Cerebellar nuclear complex (tissue), 1 donor: Measurements from ENCODE around the gene PSTPIP2.
"Not testable (repeated sequence)": the region's sequence is repeated elsewhere in the genome, so short reads cannot be mapped to it uniquely, and the experiment has no call there.

ENCODE experiments used
- DNase-seq, 2 experiments: peaks; one replicate each; lab custom pipeline; 2025; lab: John Stamatoyannopoulos, UW

PSTPIP2 gene

DNA sequence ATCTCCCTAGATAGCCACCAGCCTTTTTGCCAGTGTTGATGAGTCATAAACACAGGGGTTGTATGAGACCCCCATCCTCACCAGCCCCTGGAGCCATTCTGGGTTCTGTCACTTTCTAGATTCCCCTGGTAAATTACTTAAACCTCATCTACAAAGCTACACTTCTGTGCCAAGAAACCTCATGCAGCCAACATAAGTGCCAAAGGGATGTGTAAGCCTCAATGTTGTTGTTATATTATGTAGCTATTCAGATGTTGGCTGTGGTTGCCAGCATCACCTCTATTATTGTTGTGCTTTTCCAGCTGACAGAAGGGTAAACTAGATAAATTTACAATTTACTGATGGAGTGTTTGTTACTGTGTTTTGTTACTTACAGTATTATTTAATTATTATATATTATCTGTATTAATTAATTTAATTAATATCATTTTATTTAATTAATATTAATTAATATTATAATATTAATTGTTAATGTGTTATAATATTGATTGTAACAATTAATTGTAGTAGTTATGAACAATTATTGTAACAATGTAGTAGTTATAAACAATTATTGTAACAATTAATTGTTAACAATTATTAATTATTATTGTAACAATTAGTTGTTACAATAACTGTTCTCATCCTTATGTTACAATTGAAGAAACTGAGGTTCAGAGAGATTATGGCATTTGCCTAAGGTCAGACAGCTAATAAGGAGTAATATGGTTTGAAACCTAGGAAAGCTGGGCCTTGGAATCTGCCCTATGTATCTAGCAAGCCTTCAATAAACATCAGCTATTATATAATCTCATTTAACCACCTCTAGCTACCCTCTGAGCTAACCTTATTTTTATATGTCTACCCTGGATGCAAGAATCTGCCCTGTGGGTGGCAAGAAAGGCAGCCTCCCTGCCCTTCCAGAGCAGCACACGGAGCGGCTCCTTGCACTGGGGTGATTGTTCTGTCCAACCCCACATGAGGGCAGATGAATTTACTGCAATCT lies 36.1 kb downstream of the PSTPIP2 start:
- no peak for DNase-seq

DNA sequence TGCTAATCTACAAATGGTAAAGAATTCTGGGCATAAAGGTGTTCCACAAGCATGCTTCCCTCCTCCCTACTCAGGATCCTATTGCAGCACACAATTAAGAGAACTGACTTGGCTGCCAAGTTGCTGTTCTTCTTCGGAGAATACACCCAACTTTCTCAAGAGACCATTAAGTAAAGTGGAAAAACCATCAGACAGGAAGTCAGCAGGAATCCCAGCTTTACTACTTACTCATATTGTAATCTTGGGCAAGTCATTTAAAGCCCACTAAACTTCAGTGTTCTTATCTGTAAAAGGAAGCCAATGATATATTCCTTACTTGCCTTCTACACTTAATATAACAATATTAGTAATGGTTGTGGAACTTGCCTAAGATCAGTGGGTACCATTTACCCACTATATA lies 37.8 kb downstream of the PSTPIP2 start:
- no peak for DNase-seq

DNA sequence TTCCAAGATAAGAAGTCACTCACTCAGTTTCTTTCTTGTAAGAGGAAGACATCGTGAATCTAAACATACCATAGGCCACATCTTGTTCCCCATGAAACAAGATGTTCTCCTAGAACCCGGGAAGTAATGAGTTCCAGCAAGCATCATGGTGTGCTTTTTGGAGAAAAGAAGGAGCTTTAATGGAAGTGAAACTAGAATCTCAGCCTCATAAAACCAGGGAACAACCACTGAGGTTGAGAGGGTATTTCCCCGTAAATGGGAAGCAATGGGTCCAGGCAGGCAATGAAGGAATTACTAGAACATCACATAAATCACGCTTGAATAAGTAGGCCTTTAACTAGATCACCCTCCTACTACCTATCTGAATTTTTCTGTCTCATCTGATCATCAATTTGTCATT lies 40.3 kb downstream of the PSTPIP2 start:
- DNase-seq = no peak

DNA sequence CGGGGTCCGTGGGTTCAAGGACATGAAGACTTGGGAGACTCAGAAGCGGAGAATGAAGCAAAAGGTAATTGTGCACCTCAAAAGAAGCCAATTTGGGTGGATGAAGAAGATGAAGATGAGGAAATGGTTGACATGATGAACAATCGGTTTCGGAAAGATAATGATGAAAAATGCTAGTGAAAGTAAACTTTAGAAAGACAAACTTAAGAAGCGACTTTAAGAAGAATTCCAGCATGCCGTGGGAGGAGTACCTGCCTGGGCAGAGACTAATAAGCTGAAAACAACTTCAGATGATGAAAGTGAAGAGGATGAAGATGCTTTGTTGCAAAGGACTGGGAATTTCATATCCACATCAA lies 43.5 kb downstream of the PSTPIP2 start:
- no peak for DNase-seq

DNA sequence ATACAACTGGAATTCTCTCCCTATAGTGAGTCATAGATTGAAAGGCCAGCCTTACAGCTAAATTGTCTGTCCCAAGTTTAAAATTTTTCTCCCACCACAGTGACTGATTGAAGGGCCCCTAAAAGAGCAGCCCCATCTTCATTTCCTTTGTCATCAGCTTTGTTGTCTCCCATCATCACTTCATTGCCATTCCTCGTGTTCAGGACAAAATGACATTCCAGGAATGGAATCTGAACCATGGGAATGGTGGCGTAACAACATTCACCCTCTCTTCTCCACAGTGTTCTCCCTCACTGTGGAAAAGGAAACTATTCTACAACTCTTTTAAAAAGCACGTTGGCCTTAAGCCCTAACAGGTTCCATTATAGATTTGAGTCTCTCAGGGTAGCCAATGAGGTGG lies 52.1 kb downstream of the PSTPIP2 start:
- DNase-seq = no peak

DNA sequence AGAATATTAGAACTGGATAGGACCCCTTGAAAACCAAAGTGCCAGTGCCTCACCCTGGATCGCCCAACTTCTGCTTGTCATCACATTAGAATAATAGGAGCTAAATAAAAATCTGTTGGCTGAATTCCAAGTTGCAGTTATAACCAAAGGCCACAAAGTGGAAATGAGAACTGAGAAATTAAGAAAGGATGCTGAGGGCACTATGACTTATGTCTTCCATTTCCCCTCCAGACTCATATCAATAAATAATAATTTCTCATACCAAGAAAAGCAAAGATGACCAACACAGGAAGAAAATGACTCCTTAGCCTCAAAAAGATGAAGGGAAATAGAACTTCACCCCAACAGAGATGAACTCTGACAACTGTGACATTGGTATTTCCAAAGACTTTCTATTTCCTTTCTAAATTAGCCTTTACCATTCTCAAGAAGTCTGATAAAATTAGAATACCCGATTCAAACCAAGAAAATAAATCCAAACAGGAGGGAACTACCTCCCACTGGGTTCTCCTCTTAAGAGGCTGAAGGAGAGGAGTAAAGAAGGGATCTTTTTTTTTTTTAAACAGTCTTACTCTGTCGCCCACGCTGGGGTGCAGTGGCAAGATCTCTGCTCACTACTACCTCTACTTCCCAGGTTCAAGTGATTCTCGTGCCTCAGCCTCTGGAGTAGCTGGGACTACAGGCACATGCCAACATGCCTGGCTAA lies 58.4 kb downstream of the PSTPIP2 start:
- no peak for DNase-seq

DNA sequence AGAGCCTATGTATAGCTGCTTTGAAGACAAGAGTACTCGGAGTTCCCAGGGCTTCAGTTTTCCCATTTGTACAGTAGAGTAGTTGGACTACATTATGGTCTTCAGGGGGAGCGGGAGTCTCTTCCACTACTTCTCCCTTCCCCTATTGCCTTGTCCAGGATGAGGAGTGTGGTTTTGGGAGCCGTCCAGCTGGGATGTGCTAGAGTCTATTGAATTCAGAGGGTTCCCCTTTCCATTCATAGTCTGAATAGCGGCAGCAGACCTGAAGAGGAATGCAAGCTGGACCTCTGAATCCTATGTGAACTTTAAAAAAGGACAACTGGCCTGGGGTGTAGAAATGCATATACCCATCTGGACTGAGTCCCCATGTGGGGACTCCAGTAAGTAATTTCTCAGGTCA lies 61.4 kb downstream of the PSTPIP2 start:
- no peak for DNase-seq

DNA sequence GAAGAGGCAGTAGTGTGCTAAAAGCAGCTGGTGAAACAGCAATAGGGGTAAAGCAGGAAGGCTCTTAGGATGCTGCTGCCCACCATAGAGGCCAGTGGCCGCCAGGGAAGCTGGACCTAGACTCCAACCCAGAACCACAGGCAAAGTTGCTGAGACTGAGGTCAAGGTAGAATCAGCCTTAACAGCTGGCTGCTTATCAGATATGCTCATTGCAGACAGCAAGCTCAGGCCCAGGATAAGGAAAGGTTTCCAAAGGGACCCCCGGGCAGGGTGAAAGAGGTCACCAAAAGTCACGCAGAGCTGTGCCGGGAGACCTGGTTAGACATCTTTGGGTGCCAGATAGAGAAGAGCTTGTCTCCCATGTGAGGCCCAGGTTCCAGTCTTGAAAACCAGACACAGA lies 62.0 kb downstream of the PSTPIP2 start:
- no peak for DNase-seq

DNA sequence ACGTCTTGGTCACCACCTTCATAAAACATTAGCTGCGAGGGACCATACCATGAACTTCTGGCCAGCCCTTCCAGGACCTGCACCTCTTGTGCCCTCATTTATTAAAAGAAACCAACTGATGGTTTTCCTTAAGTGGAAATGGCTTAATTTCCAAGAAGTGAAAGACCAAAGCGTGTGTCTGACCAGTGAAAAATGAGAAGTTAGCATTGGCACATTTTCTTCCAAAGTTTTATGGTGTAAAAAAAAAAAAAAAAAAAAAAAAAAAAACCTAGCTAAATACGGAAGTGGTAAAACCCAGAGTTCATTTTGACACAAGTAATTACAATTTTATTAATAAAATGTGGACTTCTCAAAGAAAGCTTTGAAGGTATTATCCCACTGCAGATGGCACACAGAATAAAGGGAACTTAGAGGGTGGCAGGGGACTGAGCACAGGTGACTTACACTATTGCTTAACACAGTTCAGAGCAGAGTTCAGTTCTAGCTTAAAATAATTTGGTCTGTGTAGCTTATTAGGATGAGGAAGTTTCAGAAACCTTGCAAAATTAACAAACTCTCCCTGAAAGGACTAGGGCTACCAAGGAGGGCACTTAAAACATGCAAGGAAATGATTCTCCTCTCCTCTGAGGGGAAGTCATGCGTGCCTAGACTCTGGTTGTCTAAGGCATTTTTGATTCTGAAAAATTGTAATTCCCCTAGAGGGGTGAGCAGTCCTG lies 62.8 kb downstream of the PSTPIP2 start:
- DNase-seq = no peak

DNA sequence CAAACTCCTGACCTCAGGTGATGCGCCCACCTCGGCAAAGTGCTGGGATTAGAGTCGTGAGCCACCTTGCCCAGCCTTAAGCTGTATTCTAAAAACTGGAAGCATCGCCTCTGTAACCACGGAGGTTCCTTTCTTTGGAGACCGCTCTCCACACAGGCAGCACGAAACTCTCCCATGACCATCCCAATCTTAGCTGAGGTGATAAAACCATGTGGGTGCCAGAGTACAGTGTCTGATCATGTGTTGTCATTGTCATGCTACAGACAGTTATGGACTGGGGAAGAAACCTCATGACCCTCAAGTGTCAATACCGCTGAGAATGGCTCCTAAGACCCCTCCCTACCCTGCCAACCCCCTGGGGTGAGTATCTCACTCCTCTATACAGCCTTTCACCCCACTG lies 63.5 kb downstream of the PSTPIP2 start:
- no peak for DNase-seq

DNA sequence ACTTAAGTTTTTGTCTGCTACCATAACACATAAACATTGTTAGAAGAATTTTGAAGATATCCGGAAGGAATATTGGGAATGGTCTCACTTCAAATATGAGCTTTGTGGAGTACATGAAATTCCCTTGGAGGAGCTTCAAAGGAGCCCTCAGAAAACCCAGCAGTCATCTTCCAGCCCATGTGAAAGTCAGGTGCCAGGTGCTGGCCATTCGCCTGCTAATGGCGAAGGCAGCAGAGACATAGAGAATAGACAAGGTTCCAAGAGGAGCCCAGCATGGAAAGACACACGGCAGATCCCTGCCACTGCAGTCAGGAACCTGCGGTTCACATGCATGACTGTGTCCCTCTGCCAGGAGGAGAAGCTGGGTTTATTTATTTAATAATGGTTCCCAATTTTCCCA lies 64.9 kb downstream of the PSTPIP2 start:
- no peak for DNase-seq

DNA sequence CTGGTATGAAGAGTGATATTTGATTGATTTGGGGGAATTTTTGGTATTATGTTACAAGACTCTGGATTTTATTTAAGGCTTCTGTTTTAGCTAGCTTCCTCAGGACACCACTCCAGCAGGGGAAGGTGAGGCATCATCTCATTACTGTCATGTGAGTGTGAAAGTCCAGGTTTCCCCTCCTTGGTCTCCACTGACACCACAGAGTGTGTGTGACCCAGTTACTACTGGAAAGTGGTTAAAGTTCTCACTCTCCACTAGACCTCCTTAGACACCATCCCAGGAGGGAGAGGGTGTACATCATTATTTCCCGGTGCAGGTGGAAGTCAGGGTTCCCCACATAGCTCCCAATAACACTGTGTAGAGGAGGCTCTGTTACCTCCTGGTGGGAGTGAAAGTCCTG lies 69.1 kb downstream of the PSTPIP2 start:
- no peak for DNase-seq

DNA sequence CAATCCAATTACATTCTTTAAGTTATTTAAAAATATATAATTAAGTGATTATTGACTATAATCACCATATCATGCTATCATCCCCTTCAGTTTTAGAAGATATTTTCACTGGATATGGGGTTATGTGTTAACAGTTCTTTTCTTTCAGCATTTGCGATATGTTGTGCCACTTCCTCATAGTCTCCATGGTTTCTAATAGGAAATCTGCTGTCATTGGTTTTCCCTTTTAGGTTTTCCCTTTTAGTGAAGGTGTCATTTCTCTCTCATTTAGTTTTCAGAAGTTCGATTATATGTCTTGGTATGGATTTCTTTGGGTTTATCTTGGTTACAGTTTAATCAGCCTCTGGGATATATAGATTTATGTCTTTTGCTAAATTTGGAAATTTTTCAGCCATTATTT lies 70.2 kb downstream of the PSTPIP2 start:
- no peak for DNase-seq

DNA sequence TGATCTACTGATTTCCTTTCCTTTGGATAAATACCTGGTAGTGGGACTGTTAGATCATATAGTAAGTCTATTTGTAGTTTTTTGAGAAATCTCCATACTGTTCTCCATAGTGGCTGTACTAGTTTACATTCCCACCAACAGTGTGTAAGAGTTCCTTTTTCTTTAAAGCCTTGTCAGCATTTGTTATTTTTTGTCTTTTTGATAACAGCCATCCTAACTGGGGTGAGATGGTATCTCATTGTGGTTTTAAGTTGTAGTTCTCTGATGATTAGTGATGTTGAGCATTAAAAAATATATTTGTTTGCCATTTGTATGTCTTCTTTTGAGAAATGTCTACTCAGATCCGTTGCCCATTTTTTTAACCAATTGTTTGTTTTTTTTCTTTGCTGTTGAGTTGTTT lies 71.0 kb downstream of the PSTPIP2 start:
- DNase-seq = no peak

DNA sequence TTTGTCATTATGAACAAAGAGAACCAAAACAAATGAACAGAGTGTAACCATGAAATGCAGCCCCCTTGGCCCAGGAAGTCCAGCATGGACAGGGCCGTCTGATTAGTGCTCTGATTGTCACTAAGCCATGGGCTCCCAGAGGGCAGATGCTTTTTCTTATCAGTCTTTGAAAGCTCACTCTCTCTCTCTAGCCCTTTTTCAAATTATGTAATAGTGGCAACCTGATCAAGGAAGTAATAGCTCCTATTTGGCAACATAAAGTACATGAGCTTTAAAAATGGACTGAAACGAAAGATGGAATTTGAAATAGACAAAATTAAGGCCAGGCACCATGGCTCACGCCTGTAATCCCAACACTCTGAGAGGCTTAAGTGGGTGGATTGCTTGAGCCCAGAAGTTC lies 72.5 kb downstream of the PSTPIP2 start:
- DNase-seq = no peak

DNA sequence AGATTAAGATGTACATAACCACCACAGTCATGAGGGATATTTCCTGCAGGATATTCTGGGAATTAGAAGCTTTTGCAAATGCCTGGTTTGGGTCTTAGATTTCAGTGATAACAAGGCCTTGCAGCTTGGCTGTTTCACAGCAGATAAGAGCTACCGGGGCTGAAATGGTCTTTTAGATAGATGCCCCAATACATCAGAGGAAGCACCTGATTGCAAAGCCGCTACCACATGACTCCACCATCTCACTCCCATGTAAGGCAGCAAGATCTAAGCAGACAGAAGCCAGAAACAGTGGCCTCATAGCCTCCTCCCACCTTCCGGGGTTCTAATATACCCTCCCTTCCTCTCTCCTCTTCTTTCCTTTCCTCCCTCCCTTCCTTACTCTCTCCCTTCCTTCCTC lies 73.8 kb downstream of the PSTPIP2 start:
- DNase-seq = no peak

DNA sequence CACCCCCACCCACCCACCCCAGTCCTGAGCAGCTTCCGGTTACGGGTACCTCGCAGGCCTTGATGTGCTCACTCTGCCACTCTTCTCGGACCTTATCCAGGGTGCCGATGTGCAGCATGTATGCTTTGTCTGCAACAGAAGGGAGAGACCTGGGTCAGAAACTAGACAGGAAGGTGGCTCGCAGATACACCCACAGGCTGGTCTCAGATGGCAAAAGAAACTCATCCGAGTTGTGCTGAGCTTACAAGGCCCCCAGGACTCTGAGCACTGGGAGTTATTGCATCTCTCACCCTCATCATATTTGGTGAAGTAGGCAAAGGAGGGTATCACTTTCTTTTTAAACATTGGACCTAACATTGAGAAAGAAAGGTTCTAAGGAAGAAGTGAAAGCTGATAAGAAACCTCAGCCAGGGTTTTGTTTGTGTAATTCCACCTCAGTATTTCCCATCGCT lies 74.3 kb downstream of the PSTPIP2 start:
- DNase-seq = no peak

DNA sequence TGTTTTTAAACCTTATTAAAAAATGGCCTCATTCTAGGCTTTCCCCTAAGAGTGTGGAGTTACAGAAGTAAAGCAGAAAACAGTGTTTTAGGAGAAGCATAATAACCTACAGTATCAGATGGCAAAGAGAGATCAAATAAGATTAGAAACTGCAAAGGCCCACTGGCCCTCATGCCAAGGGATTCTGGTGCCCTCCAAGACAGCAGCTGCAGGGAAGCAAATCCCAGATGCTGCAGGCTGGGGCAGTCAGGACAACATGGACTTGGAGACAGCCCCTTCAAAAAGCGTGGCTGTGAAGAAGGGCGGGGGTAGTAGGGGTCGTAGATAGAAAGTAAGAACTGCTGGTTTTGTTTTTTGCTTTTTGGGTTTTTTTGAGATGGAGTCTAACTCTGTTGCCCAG lies 76.6 kb downstream of the PSTPIP2 start:
- no peak for DNase-seq

DNA sequence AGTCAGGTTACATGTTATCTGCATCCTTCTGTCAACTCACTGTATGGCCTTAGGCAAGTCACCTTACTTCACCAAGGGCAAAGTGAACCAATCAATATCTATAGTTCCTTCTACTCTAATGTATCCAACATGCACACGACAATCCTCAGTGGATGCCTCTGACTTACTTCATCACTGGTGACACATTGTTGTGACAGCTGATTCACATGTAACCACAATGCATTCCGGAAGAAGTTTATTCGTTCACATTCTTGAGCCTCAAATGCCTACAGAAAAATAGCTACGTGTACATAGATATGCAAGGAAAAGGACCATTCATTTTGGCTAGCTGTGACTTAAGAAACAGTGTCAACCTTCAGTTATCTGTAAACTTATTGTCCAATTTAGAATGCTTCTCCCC lies 78.6 kb downstream of the PSTPIP2 start:
- DNase-seq = no peak

DNA sequence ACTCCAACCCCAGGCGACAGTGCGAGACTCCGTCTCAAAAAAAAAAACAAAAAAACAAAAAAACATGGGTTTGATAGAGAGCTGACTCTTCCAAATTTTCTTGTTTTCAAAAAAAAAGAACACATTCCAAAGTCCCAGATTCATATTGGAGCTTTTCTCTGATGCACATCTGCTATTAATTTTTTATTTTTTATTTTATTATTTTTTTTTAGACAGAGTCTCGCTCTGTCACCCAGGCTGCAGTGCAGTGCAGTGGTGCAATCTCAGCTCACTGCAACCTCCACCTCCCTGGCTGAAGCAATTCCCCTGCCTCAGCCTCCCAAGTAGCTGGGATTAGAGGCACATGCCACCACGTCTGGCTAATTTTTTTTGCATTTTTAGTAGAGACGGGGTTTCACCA lies 79.5 kb downstream of the PSTPIP2 start:
- not testable (repeated sequence) for DNase-seq

DNA sequence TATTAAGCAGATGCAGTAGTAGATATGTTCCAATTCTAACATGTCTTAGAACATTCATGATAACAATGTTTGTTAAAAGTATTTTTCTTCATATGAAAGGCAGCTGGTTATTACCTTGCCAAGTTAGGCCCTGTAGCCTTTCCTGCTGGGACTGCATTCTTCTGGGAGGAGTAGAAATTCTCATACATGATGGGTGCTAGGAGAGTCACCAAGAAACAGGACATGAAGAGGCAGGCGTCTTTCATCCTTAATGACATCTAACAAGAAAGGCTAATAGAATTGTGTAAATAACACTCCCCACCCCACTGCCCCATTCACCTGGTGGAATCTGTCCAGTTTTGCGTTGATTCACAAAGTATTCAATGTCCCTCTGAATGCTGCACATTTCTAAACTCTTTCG lies 80.3 kb downstream of the PSTPIP2 start:
- DNase-seq = no peak

DNA sequence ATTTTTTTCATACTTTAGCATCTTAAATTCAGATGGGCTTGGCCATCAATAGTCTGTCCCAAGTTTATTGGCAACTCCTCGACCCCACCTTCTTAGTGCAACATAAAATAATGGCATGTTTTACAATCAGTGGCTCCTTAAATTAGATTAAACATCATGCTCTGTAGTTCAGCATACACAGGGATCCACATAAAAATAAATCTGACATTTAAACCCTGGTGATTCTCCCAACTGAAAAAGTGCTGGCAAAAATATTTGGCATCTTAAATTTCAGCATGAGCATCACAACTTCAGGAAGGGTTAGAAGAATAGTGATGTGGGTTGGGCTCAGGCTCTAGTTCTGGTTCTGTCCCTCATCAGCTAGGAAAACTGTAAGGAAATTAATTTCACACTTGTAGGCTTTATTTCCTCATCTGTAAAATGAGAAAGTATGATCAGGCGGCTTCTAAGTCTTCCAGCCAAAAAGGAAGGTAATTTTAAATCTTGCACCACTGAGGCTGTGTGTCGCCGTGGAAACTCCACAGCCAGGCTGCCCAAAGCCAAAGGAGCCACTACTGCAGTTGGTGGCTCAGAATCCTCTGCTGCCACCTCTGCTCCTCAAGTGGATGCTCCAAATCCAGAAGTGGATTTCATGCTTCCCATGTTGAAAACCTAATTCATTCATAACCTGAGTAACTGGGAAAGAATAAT lies 87.4 kb downstream of the PSTPIP2 start:
- DNase-seq = no peak
